ENCODE data around the gene PLEKHA1. TPM values are rescaled to one million over a fixed set of nuclear protein-coding genes. Genes with fewer than 3 reads are reported as not detected.

Gene PLEKHA1
- polyA plus RNA-seq, 4 donors: 15.4 to 64.7 (median 23.7) TPM

DNA sequence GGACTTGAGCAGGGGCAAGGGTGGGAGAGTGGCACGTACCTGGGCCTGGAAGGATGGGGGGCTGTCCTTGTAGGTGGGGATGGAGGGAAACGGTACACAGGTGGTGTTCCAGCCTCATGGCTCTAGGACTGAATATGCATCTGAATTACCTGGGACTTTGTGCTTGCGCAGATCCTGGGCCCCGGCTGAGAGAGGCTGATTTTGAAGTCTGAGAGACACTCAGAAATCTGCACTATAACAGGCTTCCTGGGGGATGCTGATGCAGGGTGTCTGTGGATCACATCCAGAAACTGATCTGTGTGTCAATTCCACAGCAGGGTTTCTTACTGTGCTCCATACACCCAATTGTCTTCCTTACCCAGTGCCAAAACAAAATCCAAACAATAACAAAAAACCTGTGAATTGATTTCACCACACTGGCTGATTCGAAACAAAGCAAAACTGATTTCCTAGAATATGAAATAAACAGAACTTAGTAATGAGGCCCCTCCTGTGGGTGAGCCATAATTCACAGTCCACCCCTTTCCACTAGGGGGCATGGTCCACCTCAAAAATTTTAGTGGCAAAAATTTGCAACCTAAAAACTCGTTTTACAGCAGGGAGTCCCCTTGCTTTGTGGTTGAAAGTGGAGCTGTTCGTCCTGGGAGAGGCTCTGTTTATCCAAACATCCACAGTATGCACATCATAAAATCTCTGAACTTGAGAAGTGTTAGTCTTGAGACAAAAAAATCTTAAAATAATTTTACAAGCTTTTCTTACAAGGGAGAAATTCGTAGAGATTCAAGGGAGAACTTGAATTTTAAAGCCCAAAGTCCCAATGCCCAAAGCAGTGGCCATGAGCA lies 32.0 kb upstream of the PLEKHA1 start:
- DNase-seq (peak; percentile 51 to 62), FAIRE-seq (no peak)
- Histone ChIP-seq H3K27ac (ENCODE audit: low read depth in 1 of 3, low read length in 2 of 3) (no peak overlapping the region), H3K4me1 (ENCODE audit: control insufficient read depth in 3 of 3, insufficient read depth in 2 of 3, low read depth in 1 of 3, low read length in 2 of 3) (peaks cover 0 to 25% (median 9%) of the 10 kb centered on the region in 3 donors), H3K36me3 (ENCODE audit: control insufficient read depth in 3 of 3, insufficient read depth in 2 of 3, low read depth in 1 of 3, low read length in 3 of 3) (no peaks in the 10 kb centered on the region), H3K27me3 (ENCODE audit: control insufficient read depth in 3 of 3, insufficient read depth in 3 of 3, low read length in 3 of 3) (no peaks in the 10 kb centered on the region), H3K9me3 (ENCODE audit: control insufficient read depth in 2 of 2, insufficient read depth in 1 of 2, low read depth in 1 of 2, low read length in 1 of 2) (peaks cover 0 to 3% of the 10 kb centered on the region in 2 donors), H3K4me3 (ENCODE audit: low read depth in 1 of 3, low read length in 3 of 3) (no peak overlapping the region)
- 53 to 60% (median 56%) methylated on average over 8 of the region's 8 CpGs for WGBS, 3 donors

DNA sequence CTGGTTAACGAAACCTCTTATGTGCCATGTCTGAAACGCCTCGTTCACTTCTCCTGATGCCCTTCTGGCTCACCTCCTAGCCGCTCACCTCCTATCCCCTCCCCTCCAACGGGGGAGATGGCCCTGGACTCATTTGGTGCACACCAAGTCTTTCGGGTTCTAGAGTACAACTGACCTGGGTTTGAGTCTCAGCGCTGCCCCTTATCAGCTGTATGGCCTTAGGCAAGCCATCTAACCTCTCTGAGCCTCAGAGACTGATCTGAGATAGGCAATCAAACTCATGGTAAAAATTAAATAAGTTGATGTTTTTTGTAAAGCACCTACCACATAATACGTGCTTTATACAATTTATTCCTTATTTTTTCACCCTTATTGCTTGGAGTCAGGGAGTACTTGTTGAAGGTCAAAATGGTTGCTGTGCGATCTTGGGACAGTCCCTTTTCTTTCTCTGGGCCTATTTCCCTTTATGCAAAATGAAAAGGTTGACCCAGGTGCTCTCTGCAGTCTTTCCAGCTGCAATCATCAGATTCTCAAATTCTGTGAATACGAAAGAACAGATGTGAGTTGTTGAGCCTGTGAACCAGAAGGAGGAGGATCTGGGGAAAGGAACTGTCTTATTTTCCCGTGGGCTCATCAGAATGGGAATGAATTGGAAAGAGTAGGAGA lies 31.2 kb upstream of the PLEKHA1 start:
- no peaks in the 10 kb centered on the region for H3K27me3 ChIP-seq (ENCODE audit: control insufficient read depth in 3 of 3, insufficient read depth in 3 of 3, low read length in 3 of 3)
- no peak overlapping the region for H3K4me3 ChIP-seq (ENCODE audit: low read depth in 1 of 3, low read length in 3 of 3)
- peaks cover 0 to 3% of the 10 kb centered on the region in 2 donors for H3K9me3 ChIP-seq (ENCODE audit: control insufficient read depth in 2 of 2, insufficient read depth in 1 of 2, low read depth in 1 of 2, low read length in 1 of 2)
- WGBS, 3 donors: 89 to 91% (median 90%) methylated on average over 11 of the region's 11 CpGs
- FAIRE-seq (no peak), DNase-seq (no peak)
- no peaks in the 10 kb centered on the region for H3K36me3 ChIP-seq (ENCODE audit: control insufficient read depth in 3 of 3, insufficient read depth in 2 of 3, low read depth in 1 of 3, low read length in 3 of 3)
- H3K4me1 ChIP-seq (ENCODE audit: control insufficient read depth in 3 of 3, insufficient read depth in 2 of 3, low read depth in 1 of 3, low read length in 2 of 3): peaks cover 3 to 33% (median 9%) of the 10 kb centered on the region in 3 donors
- H3K27ac ChIP-seq (ENCODE audit: low read depth in 1 of 3, low read length in 2 of 3): no peak overlapping the region

DNA sequence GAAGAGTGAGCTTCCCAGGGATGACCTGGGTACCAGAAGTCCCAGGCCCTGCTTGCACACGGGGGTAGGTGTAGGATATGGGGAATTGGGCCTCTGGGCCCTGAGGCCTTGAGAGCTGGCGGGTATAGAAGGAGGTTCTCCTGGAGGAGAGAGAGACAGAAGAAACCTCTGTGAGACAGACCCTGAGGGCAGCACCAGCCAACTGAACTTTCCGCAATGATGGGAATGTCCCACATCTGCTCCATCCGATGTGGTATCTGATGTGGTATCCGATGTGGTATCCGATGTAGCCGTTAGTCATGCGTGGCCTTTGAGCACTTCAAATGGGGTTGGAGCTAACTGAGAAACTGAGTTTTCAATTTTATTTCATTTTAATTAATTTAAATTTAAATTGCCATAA lies 30.6 kb upstream of the PLEKHA1 start:
- H3K9me3 ChIP-seq (ENCODE audit: control insufficient read depth in 2 of 2, insufficient read depth in 1 of 2, low read depth in 1 of 2, low read length in 1 of 2): peaks cover 0 to 3% of the 10 kb centered on the region in 2 donors
- FAIRE-seq: no peak
- no peak for DNase-seq
- 93 to 97% (median 95%) methylated on average over 8 of the region's 8 CpGs for WGBS, 3 donors
- no peak overlapping the region for H3K4me3 ChIP-seq (ENCODE audit: low read depth in 1 of 3, low read length in 3 of 3)
- H3K4me1 ChIP-seq (ENCODE audit: control insufficient read depth in 3 of 3, insufficient read depth in 2 of 3, low read depth in 1 of 3, low read length in 2 of 3): peaks cover 5 to 39% (median 9%) of the 10 kb centered on the region in 3 donors
- H3K27ac ChIP-seq (ENCODE audit: low read depth in 1 of 3, low read length in 2 of 3): no peak overlapping the region
- H3K36me3 ChIP-seq (ENCODE audit: control insufficient read depth in 3 of 3, insufficient read depth in 2 of 3, low read depth in 1 of 3, low read length in 3 of 3): no peaks in the 10 kb centered on the region
- H3K27me3 ChIP-seq (ENCODE audit: control insufficient read depth in 3 of 3, insufficient read depth in 3 of 3, low read length in 3 of 3): no peaks in the 10 kb centered on the region

DNA sequence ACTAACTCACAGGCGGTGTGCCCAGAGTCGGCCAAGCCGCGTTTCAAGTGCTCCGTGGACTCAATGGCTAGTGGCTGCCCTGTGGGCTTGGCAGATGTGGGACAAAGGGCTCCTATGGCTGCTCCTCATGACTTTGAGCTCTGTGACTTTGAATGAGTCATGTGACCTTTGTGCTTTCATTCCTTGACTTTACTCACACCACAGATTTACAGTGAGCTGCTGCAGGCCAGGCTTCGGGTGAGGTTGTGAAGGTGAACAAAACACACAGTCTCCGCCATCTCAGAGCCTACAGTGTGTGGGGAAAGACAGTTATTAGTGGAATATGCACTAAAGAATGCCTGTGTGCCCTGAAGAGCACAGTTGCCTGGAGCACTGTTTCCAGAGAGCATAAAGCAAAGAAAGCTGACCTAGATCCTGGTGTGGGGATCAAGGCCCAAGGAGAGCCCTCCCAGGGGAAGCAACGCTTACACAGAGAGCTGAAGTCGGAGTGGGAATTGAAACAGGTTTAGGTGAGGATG lies 29.7 kb upstream of the PLEKHA1 start:
- peak overlapping the region in 2 of 3 donors; percentile 75 to 80 for H3K27ac ChIP-seq (ENCODE audit: low read depth in 1 of 3, low read length in 2 of 3)
- peaks cover 5 to 43% (median 15%) of the 10 kb centered on the region in 3 donors for H3K4me1 ChIP-seq (ENCODE audit: control insufficient read depth in 3 of 3, insufficient read depth in 2 of 3, low read depth in 1 of 3, low read length in 2 of 3)
- peaks cover 0 to 9% of the 10 kb centered on the region in 2 donors for H3K9me3 ChIP-seq (ENCODE audit: control insufficient read depth in 2 of 2, insufficient read depth in 1 of 2, low read depth in 1 of 2, low read length in 1 of 2)
- FAIRE-seq: peak; percentile 53
- peak; percentile 89 to 95 for DNase-seq
- H3K4me3 ChIP-seq (ENCODE audit: low read depth in 1 of 3, low read length in 3 of 3): no peak overlapping the region
- no peaks in the 10 kb centered on the region for H3K36me3 ChIP-seq (ENCODE audit: control insufficient read depth in 3 of 3, insufficient read depth in 2 of 3, low read depth in 1 of 3, low read length in 3 of 3)
- 51 to 72% (median 57%) methylated on average over 9 of the region's 9 CpGs for whole genome bisulfite sequencing, 3 donors
- H3K27me3 ChIP-seq (ENCODE audit: control insufficient read depth in 3 of 3, insufficient read depth in 3 of 3, low read length in 3 of 3): no peaks in the 10 kb centered on the region

DNA sequence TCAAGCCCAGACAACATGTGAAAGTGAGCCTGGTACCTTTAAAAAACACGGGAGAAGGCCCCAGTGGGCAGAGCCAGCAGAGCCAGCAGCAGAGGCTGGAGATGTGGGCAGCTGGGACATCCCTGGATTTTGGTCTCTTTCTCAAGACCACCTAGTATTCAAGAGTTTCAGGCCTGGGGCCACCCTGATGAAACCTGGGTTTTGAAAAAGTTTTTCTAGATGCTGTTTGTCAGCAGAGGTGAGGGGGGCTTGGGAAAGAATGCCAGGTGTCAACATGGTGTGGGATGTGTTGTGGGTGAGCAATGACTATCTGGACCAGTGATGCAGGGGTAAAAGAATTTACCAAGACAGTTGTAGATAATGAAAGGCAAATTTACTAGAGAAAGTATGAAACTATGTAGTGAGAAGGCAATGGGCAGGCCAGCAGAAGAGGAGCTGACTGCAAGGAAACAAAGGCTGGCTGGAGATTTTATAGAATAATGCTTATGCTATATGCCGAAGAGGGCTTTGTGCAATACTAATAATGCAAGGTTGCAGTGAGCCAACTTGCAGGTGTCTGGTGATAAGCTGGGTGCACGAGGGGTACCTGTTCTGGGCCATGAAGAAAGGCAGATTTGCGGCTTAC lies 28.1 kb upstream of the PLEKHA1 start:
- FAIRE-seq: no peak
- H3K27ac ChIP-seq (ENCODE audit: low read depth in 1 of 3, low read length in 2 of 3): peak overlapping the region in 1 of 3 donors; percentile 60
- H3K36me3 ChIP-seq (ENCODE audit: control insufficient read depth in 3 of 3, insufficient read depth in 2 of 3, low read depth in 1 of 3, low read length in 3 of 3): no peaks in the 10 kb centered on the region
- no peak for DNase-seq
- peaks cover 5 to 58% (median 22%) of the 10 kb centered on the region in 3 donors for H3K4me1 ChIP-seq (ENCODE audit: control insufficient read depth in 3 of 3, insufficient read depth in 2 of 3, low read depth in 1 of 3, low read length in 2 of 3)
- H3K27me3 ChIP-seq (ENCODE audit: control insufficient read depth in 3 of 3, insufficient read depth in 3 of 3, low read length in 3 of 3): no peaks in the 10 kb centered on the region
- H3K4me3 ChIP-seq (ENCODE audit: low read depth in 1 of 3, low read length in 3 of 3): no peak overlapping the region
- H3K9me3 ChIP-seq (ENCODE audit: control insufficient read depth in 2 of 2, insufficient read depth in 1 of 2, low read depth in 1 of 2, low read length in 1 of 2): peaks cover 0 to 11% of the 10 kb centered on the region in 2 donors
- 60 to 85% (median 78%) methylated on average over 4 of the region's 4 CpGs for WGBS, 3 donors

DNA sequence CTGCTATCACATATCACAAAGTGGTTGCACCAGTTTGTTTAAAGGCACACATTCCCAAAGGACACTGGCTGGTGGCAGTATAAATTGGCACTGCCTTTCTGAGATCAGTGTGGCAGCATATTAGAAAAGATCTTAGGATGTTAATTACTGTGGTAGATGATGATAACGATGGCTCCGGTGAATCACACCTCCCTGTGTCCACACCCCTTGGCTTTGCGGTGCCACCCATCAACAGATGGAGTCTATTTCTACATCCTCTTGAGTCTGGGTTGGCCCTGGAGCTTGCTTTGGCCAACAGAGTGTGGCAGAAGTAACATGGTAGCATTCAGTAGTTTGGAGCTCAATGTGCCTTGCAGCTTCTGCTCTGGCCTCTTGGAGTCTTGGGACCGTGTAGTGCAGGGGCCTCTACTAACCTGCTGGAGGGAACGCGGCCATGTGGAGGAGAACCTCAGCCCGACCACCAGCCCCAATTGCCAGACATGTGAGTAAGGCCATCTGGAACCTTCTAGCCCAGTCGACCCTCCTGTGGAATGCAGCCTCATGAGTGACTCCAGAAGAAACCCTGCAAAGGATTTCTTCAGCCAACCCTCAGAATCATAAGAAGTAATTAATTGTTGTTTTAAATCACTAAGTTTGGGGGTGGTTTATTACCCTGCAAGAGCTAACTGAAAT lies 27.2 kb upstream of the PLEKHA1 start:
- Histone ChIP-seq H3K4me1 (ENCODE audit: control insufficient read depth in 3 of 3, insufficient read depth in 2 of 3, low read depth in 1 of 3, low read length in 2 of 3) (peaks cover 5 to 60% (median 22%) of the 10 kb centered on the region in 3 donors), H3K27me3 (ENCODE audit: control insufficient read depth in 3 of 3, insufficient read depth in 3 of 3, low read length in 3 of 3) (no peaks in the 10 kb centered on the region), H3K9me3 (ENCODE audit: control insufficient read depth in 2 of 2, insufficient read depth in 1 of 2, low read depth in 1 of 2, low read length in 1 of 2) (peaks cover 0 to 11% of the 10 kb centered on the region in 2 donors), H3K36me3 (ENCODE audit: control insufficient read depth in 3 of 3, insufficient read depth in 2 of 3, low read depth in 1 of 3, low read length in 3 of 3) (no peaks in the 10 kb centered on the region), H3K27ac (ENCODE audit: low read depth in 1 of 3, low read length in 2 of 3) (peak overlapping the region in 2 of 3 donors; percentile 34 to 94), H3K4me3 (ENCODE audit: low read depth in 1 of 3, low read length in 3 of 3) (no peak overlapping the region)
- no peak for FAIRE-seq
- 68 to 75% (median 72%) methylated on average over 8 of the region's 8 CpGs for WGBS, 3 donors
- peak in 1 of 2 donors; percentile 68 for DNase-seq

DNA sequence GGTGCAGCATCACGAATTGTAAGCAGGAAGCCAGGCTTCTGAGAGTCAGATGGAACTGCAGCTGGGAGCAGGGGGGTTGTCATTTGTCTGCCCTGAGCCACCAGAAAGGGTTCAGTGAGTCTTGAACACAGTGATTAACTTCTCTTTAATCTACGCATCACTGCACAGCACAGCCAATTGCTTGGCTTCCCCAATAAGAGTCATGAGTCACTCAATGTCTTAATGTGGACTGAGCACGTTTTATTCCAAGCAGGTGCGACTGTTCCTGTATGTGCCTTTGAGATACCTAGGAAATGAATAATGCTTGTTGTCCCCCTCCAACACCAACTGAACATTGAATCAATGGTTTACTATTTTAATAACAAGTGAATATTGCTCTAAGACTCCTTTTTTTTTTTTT lies 26.0 kb upstream of the PLEKHA1 start:
- no peaks in the 10 kb centered on the region for H3K27me3 ChIP-seq (ENCODE audit: control insufficient read depth in 3 of 3, insufficient read depth in 3 of 3, low read length in 3 of 3)
- peak in 1 of 2 donors; percentile 75 for DNase-seq
- peaks cover 0 to 11% of the 10 kb centered on the region in 2 donors for H3K9me3 ChIP-seq (ENCODE audit: control insufficient read depth in 2 of 2, insufficient read depth in 1 of 2, low read depth in 1 of 2, low read length in 1 of 2)
- peaks cover 5 to 65% (median 22%) of the 10 kb centered on the region in 3 donors for H3K4me1 ChIP-seq (ENCODE audit: control insufficient read depth in 3 of 3, insufficient read depth in 2 of 3, low read depth in 1 of 3, low read length in 2 of 3)
- WGBS, 3 donors: 18 to 54% (median 28%) methylated on average over 4 of the region's 4 CpGs
- H3K36me3 ChIP-seq (ENCODE audit: control insufficient read depth in 3 of 3, insufficient read depth in 2 of 3, low read depth in 1 of 3, low read length in 3 of 3): no peaks in the 10 kb centered on the region
- FAIRE-seq: no peak
- no peak overlapping the region for H3K4me3 ChIP-seq (ENCODE audit: low read depth in 1 of 3, low read length in 3 of 3)
- H3K27ac ChIP-seq (ENCODE audit: low read depth in 1 of 3, low read length in 2 of 3): peak overlapping the region; percentile 28 to 94 (median 89)

Data from small intestine (tissue), 7 donors.